ENCODE data around the gene RPTOR. TPM values are rescaled to one million over a fixed set of nuclear protein-coding genes. Genes with fewer than 3 reads are reported as not detected.
"Not testable (repeated sequence)": the region's sequence is repeated elsewhere in the genome, so short reads cannot be mapped to it uniquely, and the experiment has no call there.

RPTOR gene
- polyA plus RNA-seq, 1 donor from 2014 or later: 8.0 TPM

- Histone ChIP-seq H3K9me2 (ENCODE audit: insufficient read depth, low read length) (no peaks in the 10 kb centered on the region), H3K27me3 (ENCODE audit: insufficient read depth, low read depth, low read length) (no peaks in the 10 kb centered on the region), H3K4me3 (ENCODE audit: low read length) (no peak overlapping the region), H3K79me2 (replicated peaks; ENCODE audit: insufficient read depth, low read length) (no peaks in the 10 kb centered on the region), H2AFZ (ENCODE audit: low read depth, low read length) (no peak overlapping the region), H4K20me1 (ENCODE audit: insufficient read depth) (no peaks in the 10 kb centered on the region), H3F3A (ENCODE audit: insufficient read depth, low read length, poor library complexity, severe bottlenecking) (no peaks in the 10 kb centered on the region), H3K36me3 (ENCODE audit: insufficient read depth, low read length) (no peaks in the 10 kb centered on the region), H3K4me2 (ENCODE audit: low read length) (no peak overlapping the region), H3K27ac (ENCODE audit: low read length) (no peak overlapping the region), H3K9me3 (ENCODE audit: low read length) (no peaks in the 10 kb centered on the region), H3K9ac (ENCODE audit: low read length) (no peak overlapping the region)
- TF ChIP-seq MXI1 (conservative IDR thresholded peaks at IDR 0.05; ENCODE audit: poor library complexity, severe bottlenecking) (no peak), SMC3 (conservative IDR thresholded peaks at IDR 0.05; ENCODE audit: poor library complexity) (no peak), POLR2AphosphoS5 (IDR thresholded peaks at IDR 0.05) (no peak), REST (IDR thresholded peaks at IDR 0.05; ENCODE audit: borderline replicate concordance) (no peak), EP300 (conservative IDR thresholded peaks at IDR 0.05; ENCODE audit: poor library complexity, severe bottlenecking) (no peak), RAD21 (conservative IDR thresholded peaks at IDR 0.05) (no peak), CTCF (IDR thresholded peaks at IDR 0.05; ENCODE audit: poor library complexity, severe bottlenecking) (no peak), EZH2 (IDR thresholded peaks at IDR 0.05; ENCODE audit: borderline replicate concordance, insufficient read depth, low read length, poor library complexity, severe bottlenecking) (no peak), TAF1 (IDR thresholded peaks at IDR 0.05; ENCODE audit: low read depth) (no peak)
Measured at GRCh38 chr17:80814491-80814890, 269.9 kb downstream of the RPTOR start.

GRCh38 chr17:80815151-80815681, 270.6 kb downstream of the RPTOR start:
- no peaks in the 10 kb centered on the region for H3F3A ChIP-seq (ENCODE audit: insufficient read depth, low read length, poor library complexity, severe bottlenecking)
- TF ChIP-seq TAF1 (IDR thresholded peaks at IDR 0.05; ENCODE audit: low read depth): no peak
- TF ChIP-seq EZH2 (IDR thresholded peaks at IDR 0.05; ENCODE audit: borderline replicate concordance, insufficient read depth, low read length, poor library complexity, severe bottlenecking): no peak
- no peak for TF ChIP-seq CTCF (IDR thresholded peaks at IDR 0.05; ENCODE audit: poor library complexity, severe bottlenecking)
- no peak for TF ChIP-seq EP300 (conservative IDR thresholded peaks at IDR 0.05; ENCODE audit: poor library complexity, severe bottlenecking)
- no peak for TF ChIP-seq POLR2AphosphoS5 (IDR thresholded peaks at IDR 0.05)
- TF ChIP-seq RAD21 (conservative IDR thresholded peaks at IDR 0.05): no peak
- TF ChIP-seq REST (IDR thresholded peaks at IDR 0.05; ENCODE audit: borderline replicate concordance): no peak
- TF ChIP-seq MXI1 (conservative IDR thresholded peaks at IDR 0.05; ENCODE audit: poor library complexity, severe bottlenecking): no peak
- TF ChIP-seq SMC3 (conservative IDR thresholded peaks at IDR 0.05; ENCODE audit: poor library complexity): no peak

GRCh38 chr17:80815718-80816117, 271.1 kb downstream of the RPTOR start:
- not testable (repeated sequence) for H3K4me3 ChIP-seq (ENCODE audit: low read length); H4K20me1 ChIP-seq (ENCODE audit: insufficient read depth); H3K4me2 ChIP-seq (ENCODE audit: low read length); H3K27ac ChIP-seq (ENCODE audit: low read length); H3K9me3 ChIP-seq (ENCODE audit: low read length); H3K9me2 ChIP-seq (ENCODE audit: insufficient read depth, low read length); H3F3A ChIP-seq (ENCODE audit: insufficient read depth, low read length, poor library complexity, severe bottlenecking); H3K79me2 ChIP-seq (replicated peaks; ENCODE audit: insufficient read depth, low read length); H3K9ac ChIP-seq (ENCODE audit: low read length); H3K36me3 ChIP-seq (ENCODE audit: insufficient read depth, low read length); H2AFZ ChIP-seq (ENCODE audit: low read depth, low read length); H3K27me3 ChIP-seq (ENCODE audit: insufficient read depth, low read depth, low read length)

More at GRCh38 chr17:80815151-80815681, 270.6 kb downstream of the RPTOR start:
- Histone ChIP-seq H3K4me3 (ENCODE audit: low read length) (no peak overlapping the region), H3K9me3 (ENCODE audit: low read length) (no peaks in the 10 kb centered on the region), H3K79me2 (replicated peaks; ENCODE audit: insufficient read depth, low read length) (no peaks in the 10 kb centered on the region), H3K36me3 (ENCODE audit: insufficient read depth, low read length) (no peaks in the 10 kb centered on the region), H4K20me1 (ENCODE audit: insufficient read depth) (no peaks in the 10 kb centered on the region), H3K27me3 (ENCODE audit: insufficient read depth, low read depth, low read length) (no peaks in the 10 kb centered on the region), H3K9ac (ENCODE audit: low read length) (no peak overlapping the region), H3K4me2 (ENCODE audit: low read length) (no peak overlapping the region), H2AFZ (ENCODE audit: low read depth, low read length) (no peak overlapping the region), H3K9me2 (ENCODE audit: insufficient read depth, low read length) (no peaks in the 10 kb centered on the region), H3K27ac (ENCODE audit: low read length) (no peak overlapping the region)
